GM12878 (cell line): ENCODE results near the gene OR6C2. TPM values are rescaled to one million over a fixed set of nuclear protein-coding genes. Genes with fewer than 3 reads are reported as not detected.

Experiments used
- ATAC-seq: fragments of 200-7000 bp; cut with Tn5 transposase; 3 replicates; pipeline ENCODE4 v1.9.1; 2020; ENCODE audit warnings: mild to moderate bottlenecking, moderate library complexity
- Bru-seq: library from RNA; stranded (reverse); fragments of 400-500 nt; gene quantifications from one replicate; lab custom pipeline; 2021; lab: Mats Ljungman, UMichigan
- BruChase-seq, 2 experiments: library from RNA; stranded (reverse); fragments of 400-500 nt; gene quantifications; one replicate each; lab custom pipeline; 2021; lab: Mats Ljungman, UMichigan
- BruUV-seq: library from RNA; stranded (reverse); fragments of 400-500 nt; replicated peaks from 2 replicates; lab custom pipeline; 2021; lab: Mats Ljungman, UMichigan
- CTCF ChIA-PET: fragments of 300-600 bp; sonication (Branson Sonifier 250); formaldehyde crosslinking; extraction: SDS; loops from one replicate; lab custom pipeline; 2021; ENCODE audit warnings: inconsistent platforms; lab: Yijun Ruan, JAX
- POLR2A ChIA-PET: fragments of 350-600 bp; formaldehyde crosslinking; extraction: SDS; loops from one replicate; lab custom pipeline; 2021; ENCODE audit warnings: inconsistent platforms; lab: Charles Lee
- RAD21 ChIA-PET: fragments of 300-600 bp; sonication (Branson Sonifier 250); formaldehyde crosslinking; loops from one replicate; lab custom pipeline; 2023; ENCODE audit warnings: antibody characterized with exemption; ENCODE audit not compliant: unreplicated experiment; lab: Charles Lee
- SMC1A ChIA-PET: fragments of 300-600 bp; sonication (Branson Sonifier 250); formaldehyde crosslinking; loops from one replicate; lab custom pipeline; 2023; ENCODE audit not compliant: unreplicated experiment, uncharacterized antibody; lab: Charles Lee
- DNase-seq: peaks from one replicate; pipeline ENCODE4 v3.0.0-alpha.2; 2011; ENCODE audit warnings: low read depth, low spot score
- FAIRE-seq: peaks from 3 replicates; lab custom pipeline; 2011; peaks lifted over from hg19 to GRCh38; lab: Jason Lieb, UNC
- H2AFZ ChIP-seq: 2 replicates; pipeline ENCODE4 v1.6.0; 2011; ENCODE audit warnings: low read depth, low read length, control low read depth; ENCODE audit not compliant: control insufficient read depth
- H3K27ac ChIP-seq: 2 replicates; pipeline ENCODE4 v1.5.1; 2011; ENCODE audit warnings: control low read depth; ENCODE audit not compliant: control insufficient read depth, insufficient read depth
- H3K27me3 ChIP-seq, 2 experiments: replicated peaks in 1 of 2; 2 replicates each; pipeline versions ENCODE4 v1.6.0 to v1.6.1; 2011; ENCODE audit warnings: low read length in 1 of 2; ENCODE audit not compliant: control insufficient read depth in 2 of 2, insufficient read depth in 2 of 2
- H3K36me3 ChIP-seq, 2 experiments: 2 replicates each; pipeline ENCODE4 v1.5.1; 2011; ENCODE audit warnings: low read length in 1 of 2; ENCODE audit not compliant: control insufficient read depth in 2 of 2, insufficient read depth in 2 of 2
- H3K4me1 ChIP-seq: 2 replicates; pipeline ENCODE4 v1.6.1; 2011; ENCODE audit warnings: mild to moderate bottlenecking, low read length, moderate library complexity, mixed read lengths; ENCODE audit not compliant: control insufficient read depth, insufficient read depth
- H3K4me2 ChIP-seq: 2 replicates; pipeline ENCODE4 v1.6.0; 2011; ENCODE audit warnings: control low read depth; ENCODE audit not compliant: control insufficient read depth, insufficient read depth
- H3K4me3 ChIP-seq: fragments of 200-600 bp; sonication (generic); 2 replicates; pipeline ENCODE4 v1.5.1; 2016
- H3K79me2 ChIP-seq: 2 replicates; pipeline ENCODE4 v1.6.0; 2011; ENCODE audit warnings: low read length; ENCODE audit not compliant: control insufficient read depth, insufficient read depth
- H3K9ac ChIP-seq: 2 replicates; pipeline ENCODE4 v1.8.0; 2011; ENCODE audit warnings: low read length, control low read depth, mixed read lengths; ENCODE audit not compliant: control insufficient read depth, insufficient read depth
- H3K9me3 ChIP-seq: replicated peaks from 3 replicates; pipeline ENCODE4 v1.5.1; 2011; ENCODE audit warnings: mild to moderate bottlenecking, low read length; ENCODE audit not compliant: control insufficient read depth, insufficient read depth
- H4K20me1 ChIP-seq: 2 replicates; pipeline ENCODE4 v1.6.0; 2011; ENCODE audit not compliant: control insufficient read depth, insufficient read depth
- ASH2L ChIP-seq: fragments of 300-600, 200-600 bp; sonication (generic); IDR thresholded peaks from 2 replicates; pipeline ENCODE4 v1.6.1; 2017; ENCODE audit warnings: low read depth, mild to moderate bottlenecking, borderline replicate concordance
- ATF3 ChIP-seq: IDR thresholded peaks from 2 replicates; pipeline ENCODE4 v1.6.1; 2011; ENCODE audit warnings: low read depth, mild to moderate bottlenecking, low read length, moderate library complexity, borderline replicate concordance; ENCODE audit errors: extremely low read depth
- CHD1 ChIP-seq: IDR thresholded peaks from 2 replicates; pipeline ENCODE4 v1.6.1; 2012; ENCODE audit warnings: low read depth, low read length, improper control_type of control experiment
- CREM ChIP-seq: IDR thresholded peaks from 2 replicates; pipeline ENCODE4 v1.6.1; 2014; ENCODE audit warnings: antibody characterized with exemption, low read depth
- GABPA ChIP-seq: IDR thresholded peaks from 2 replicates; pipeline ENCODE4 v1.6.1; 2014; ENCODE audit warnings: antibody characterized with exemption, low read depth, mild to moderate bottlenecking, inconsistent platforms
- IRF5 ChIP-seq: fragments of 450-650 bp; IDR thresholded peaks from 2 replicates; pipeline ENCODE4 v1.6.1; 2017; ENCODE audit warnings: borderline replicate concordance
- JUND ChIP-seq: IDR thresholded peaks from 2 replicates; pipeline ENCODE4 v1.6.1; 2012; ENCODE audit warnings: low read depth, mild to moderate bottlenecking, low read length, improper control_type of control experiment, moderate library complexity
- NBN ChIP-seq: fragments of 450-650 bp; IDR thresholded peaks from 2 replicates; pipeline ENCODE4 v1.6.1; 2016
- NFYA ChIP-seq: IDR thresholded peaks from 2 replicates; pipeline ENCODE4 v1.6.1; 2011; ENCODE audit warnings: low read depth, mild to moderate bottlenecking, low read length, improper control_type of control experiment, borderline replicate concordance
- NR2C2 ChIP-seq: IDR thresholded peaks from 2 replicates; pipeline ENCODE4 v1.6.1; 2011; ENCODE audit warnings: borderline replicate concordance, low read depth; ENCODE audit not compliant: control insufficient read depth, insufficient read length
- RCOR1 ChIP-seq: conservative IDR thresholded peaks from 2 replicates; pipeline ENCODE4 v1.6.1; 2012; ENCODE audit warnings: low read depth, low read length, improper control_type of control experiment
- SMC3 ChIP-seq: IDR thresholded peaks from 2 replicates; pipeline ENCODE4 v1.6.1; 2011; ENCODE audit warnings: low read length, improper control_type of control experiment, borderline replicate concordance
- TCF3 ChIP-seq: IDR thresholded peaks from 2 replicates; pipeline ENCODE4 v1.6.1; 2012; ENCODE audit warnings: low read depth, mild to moderate bottlenecking, low read length, borderline replicate concordance; ENCODE audit not compliant: insufficient read depth
- USF1 ChIP-seq: IDR thresholded peaks from 2 replicates; pipeline ENCODE4 v1.6.1; 2011; ENCODE audit warnings: borderline replicate concordance, low read depth, mild to moderate bottlenecking, moderate library complexity, mixed read lengths, low read length; ENCODE audit not compliant: insufficient read depth; ENCODE audit errors: extremely low read length
- YBX1 ChIP-seq: fragments of 450-650 bp; IDR thresholded peaks from 2 replicates; pipeline ENCODE4 v1.6.1; 2016; ENCODE audit warnings: antibody characterized with exemption
- YY1 ChIP-seq: IDR thresholded peaks from 2 replicates; pipeline ENCODE4 v1.6.1; 2011; ENCODE audit warnings: low read depth, mild to moderate bottlenecking, low read length
- whole genome bisulfite sequencing: methylation state at CpG from one replicate; pipeline ENCODE4 v1.1.6; 2016; ENCODE audit warnings: low lambda C conversion rate; ENCODE audit not compliant: insufficient replicate concordance, insufficient coverage; ENCODE audit errors: missing lambda C conversion rate; 5-methylcytosine and 5-hydroxymethylcytosine counted together
- in situ Hi-C: fragments of 300-500 bp; cut with MboI; formaldehyde crosslinking; loops from 9 replicates; pipeline ENCODE4 v1.14.3; 2018; ENCODE audit warnings: mixed read lengths
- intact Hi-C: fragments of 100-400 bp; cut with micrococcal nuclease; formaldehyde crosslinking; loops from one replicate; pipeline ENCODE4 v1.14.2; 2022; ENCODE audit not compliant: unreplicated experiment
- long read RNA-seq, 2 experiments: library from polyadenylated mRNA; unstranded; transcript quantifications; one replicate each; pipeline ENCODE4 v2.0.0, GENCODE V29; 2019 to 2020
- polyA minus RNA-seq, 3 experiments: library from RNA; depleted of rRNA, polyadenylated mRNA; stranded (reverse); fragments of >200 nt; gene quantifications; 2 replicates each; pipeline ENCODE4 v1.2.3, GENCODE V29; 2011
- polyA plus RNA-seq, 11 experiments: library from polyadenylated mRNA; depleted of rRNA in 4 of 11; unstranded in 6 of 11; stranded (reverse) in 5 of 11; fragments of >200 nt; fragmentation: Nextera tagmentation in 4 of 11; fragmentation: Illumina TruSeq in 1 of 11; extraction: Ambion mirVana in 4 of 11; extraction: Trizol in 1 of 11; gene quantifications; 1 replicate in 1 of 11; 2 replicates in 10 of 11; pipeline versions ENCODE4 v1.2.1 to v1.2.3, GENCODE V29; 2011 to 2016; ENCODE audit warnings: inconsistent platforms in 2 of 11, missing spikeins in 2 of 11, low read depth in 1 of 11
- total RNA-seq, 4 experiments: library from RNA; depleted of rRNA in 3 of 4; stranded (reverse); fragments of >200 nt in 3 of 4; fragmentation: Illumina TruSeq in 1 of 4; extraction: Trizol in 1 of 4; gene quantifications; 2 replicates each; pipeline versions ENCODE4 v1.2.1 to v1.2.3, GENCODE V29; 2013 to 2021

OR6C2 gene
- total RNA-seq (2013; cell fraction: nucleolus; rRNA removed): not detected in 2 replicates
- not detected in 2 replicates for total RNA-seq (2014; rRNA removed)
- total RNA-seq (2014; rRNA removed; fragmentation: Illumina TruSeq; extraction: Trizol): not detected in 2 replicates
- total RNA-seq (2021): not detected in 2 replicates
- polyA plus RNA-seq (2011; ENCODE audit: low read depth): not detected
- not detected in 2 replicates for polyA plus RNA-seq (2011; rRNA removed)
- not detected in 2 replicates for polyA plus RNA-seq (2011; cell fraction: cytosol; rRNA removed)
- polyA plus RNA-seq (2011; cell fraction: nucleus; rRNA removed): not detected in 2 replicates
- polyA plus RNA-seq (2012): not detected in 2 replicates
- polyA plus RNA-seq (2014; fragmentation: Illumina TruSeq; extraction: Trizol): not detected in 2 replicates
- polyA plus RNA-seq (2014; fragmentation: Nextera tagmentation; extraction: Ambion mirVana): not detected
- not detected in 2 replicates for polyA plus RNA-seq (2014; rRNA removed)
- not detected for polyA plus RNA-seq (2016; fragmentation: Nextera tagmentation; extraction: Ambion mirVana)
- not detected in 2 replicates for polyA minus RNA-seq (2011; rRNA and poly(A)+ RNA removed)
- not detected in 2 replicates for polyA minus RNA-seq (2011; cell fraction: cytosol; rRNA and poly(A)+ RNA removed)
- polyA minus RNA-seq (2011; cell fraction: nucleus; rRNA and poly(A)+ RNA removed): not detected in 2 replicates
- Bru-seq, nascent RNA: not detected
- not detected for BruChase-seq, experiment 1, labeled RNA remaining after a 6-hour chase
- not detected for BruChase-seq, experiment 2, labeled RNA remaining after a 2-hour chase
- long read RNA-seq, experiment 1: 0 reads
- long read RNA-seq, experiment 2: 0 reads

- FAIRE-seq: no peak
- DNase-seq: no peak
- Histone ChIP-seq H2AFZ (no peak within 1 kb of the TSS), H3K27ac (no peak within 1 kb of the TSS), H3K79me2 (no peaks in the 10 kb centered on the region), H4K20me1 (no peaks in the 10 kb centered on the region), H3K4me2 (no peak within 1 kb of the TSS), H3K36me3 (no peaks in the 10 kb centered on the region), H3K4me3 (no peak within 1 kb of the TSS), H3K9ac (no peak within 1 kb of the TSS), H3K27me3 (no peaks in the 10 kb centered on the region), H3K4me1 (no peaks in the 10 kb centered on the region), H3K9me3 (no peaks in the 10 kb centered on the region)
- in situ Hi-C loops (no loop called here), intact Hi-C loops (no loop called here)
- WGBS: 0% methylated on average over 2 of the region's 2 CpGs
- TF ChIP-seq ASH2L: no peak
- TF ChIP-seq CHD1: no peak
- no peak for TF ChIP-seq USF1
- no peak for TF ChIP-seq JUND
- TF ChIP-seq YY1: no peak
- no peak for TF ChIP-seq NR2C2
- TF ChIP-seq IRF5: no peak
- no peak for TF ChIP-seq SMC3
- TF ChIP-seq GABPA: no peak
- TF ChIP-seq TCF3: no peak
- no peak for TF ChIP-seq RCOR1
- no peak for TF ChIP-seq NBN
- no peak for TF ChIP-seq YBX1
- no peak for TF ChIP-seq CREM
- TF ChIP-seq NFYA: no peak
- TF ChIP-seq ATF3: no peak
- RAD21 ChIA-PET: no interaction called here
- BruUV-seq: no TSS peak
- POLR2A ChIA-PET: no interaction called here
- SMC1A ChIA-PET: no interaction called here
- CTCF ChIA-PET: interaction anchor here (1.1 kb wide), 1 partner anchor 15 kb away, joined by 3 read pairs; no protein-coding TSS in a partner anchor
- no peak for ATAC-seq
Measured at GRCh38 chr12:55443776-55444175, at the start of gene OR6C2. OR6C2 (plus strand) TSS chr12:55444076; CDS start chr12:55452214, 8,138 bp downstream.
